CD4-positive, alpha-beta T cell (primary cell): ENCODE measurements around the gene FOXO1. TPM values are rescaled to one million over a fixed set of nuclear protein-coding genes. Genes with fewer than 3 reads are reported as not detected.

Source experiments
- ATAC-seq: fragments of 200-7000 bp; cut with Tn5 transposase; one replicate; pipeline ENCODE4 v1.10.0; 2022; ENCODE audit warnings: mild to moderate bottlenecking; ENCODE audit not compliant: poor library complexity
- CTCF ChIA-PET: fragments of 350-600 bp; sonication (Branson Sonifier 250); formaldehyde crosslinking; loops from one replicate; lab custom pipeline; 2021; ENCODE audit warnings: antibody characterized with exemption, inconsistent platforms; lab: Charles Lee
- POLR2A ChIA-PET: fragments of 350-600 bp; sonication (Branson Sonifier 250); formaldehyde crosslinking; loops from one replicate; lab custom pipeline; 2021; ENCODE audit warnings: antibody characterized with exemption, inconsistent platforms; lab: Charles Lee
- DNase-seq, 14 experiments: peaks; one replicate each; pipeline ENCODE4 v3.0.0-alpha.2; 2013 to 2020; ENCODE audit warnings: mixed read lengths in 2 of 14
- H3K27ac ChIP-seq, 2 donors: one replicate each; pipeline versions ENCODE4 v1.5.1 to v1.7.0; 2013; ENCODE audit warnings: low read length in 2 of 2, low read depth in 1 of 2, mild to moderate bottlenecking in 1 of 2
- H3K27me3 ChIP-seq, 2 experiments: 1 replicate in 1 of 2; 2 replicates in 1 of 2; pipeline versions ENCODE4 v1.6.1 to v1.7.0; 2013; ENCODE audit warnings: low read length in 2 of 2, control low read depth in 1 of 2, mild to moderate bottlenecking in 1 of 2, moderate library complexity in 1 of 2; ENCODE audit not compliant: insufficient read depth in 2 of 2, control insufficient read depth in 1 of 2
- H3K36me3 ChIP-seq: one replicate; pipeline ENCODE4 v1.6.1; 2013; ENCODE audit warnings: low read length, control low read depth; ENCODE audit not compliant: insufficient read depth
- H3K4me1 ChIP-seq: one replicate; pipeline ENCODE4 v1.6.1; 2013; ENCODE audit warnings: low read length, control low read depth; ENCODE audit not compliant: insufficient read depth
- H3K4me3 ChIP-seq: one replicate; pipeline ENCODE4 v1.5.1; 2013; ENCODE audit warnings: mild to moderate bottlenecking, low read length, moderate library complexity
- H3K9me3 ChIP-seq, 2 experiments: 1 replicate in 1 of 2; 2 replicates in 1 of 2; pipeline versions ENCODE4 v1.6.1 to v1.7.0; 2013; ENCODE audit warnings: low read length in 2 of 2, mild to moderate bottlenecking in 2 of 2, control low read depth in 1 of 2, moderate library complexity in 1 of 2; ENCODE audit not compliant: control insufficient read depth in 1 of 2, insufficient read depth in 1 of 2
- H3K27ac Mint-ChIP-seq: one replicate; pipeline ENCODE4 v1.8.0; 2020; ENCODE audit warnings: mixed read lengths
- H3K27me3 Mint-ChIP-seq: one replicate; pipeline ENCODE4 v1.8.0; 2021; ENCODE audit warnings: mixed read lengths
- H3K36me3 Mint-ChIP-seq: one replicate; pipeline ENCODE4 v1.8.0; 2021; ENCODE audit warnings: low read depth, mixed read lengths
- H3K4me1 Mint-ChIP-seq: one replicate; pipeline ENCODE4 v1.8.0; 2021; ENCODE audit warnings: low read depth, mixed read lengths
- H3K4me3 Mint-ChIP-seq: one replicate; pipeline ENCODE4 v1.8.0; 2020; ENCODE audit warnings: mild to moderate bottlenecking, mixed read lengths
- H3K9me3 Mint-ChIP-seq: one replicate; pipeline ENCODE4 v1.8.0; 2020; ENCODE audit warnings: mixed read lengths
- intact Hi-C, 2 experiments: fragments of 100-400 bp; cut with DNase I in 1 of 2; cut with micrococcal nuclease in 1 of 2; formaldehyde crosslinking; loops; one replicate each; pipeline versions ENCODE4 v1.15.1 to v1.9.0; 2023 to 2025; cut with DNase I, micrococcal nuclease
- total RNA-seq, 174 experiments: library from RNA in 2 of 174; stranded (reverse) in 2 of 174; gene quantifications; one replicate each; pipeline ENCODE4 v1.2.3 and lab custom pipeline; 2021 to 2026
- TF ChIP-seq, protein P1 (sequence below): fragments of 200-600 bp; IDR thresholded peaks from one replicate; pipeline ENCODE4 v1.8.0; 2022; ENCODE audit warnings: antibody characterized with exemption, mild to moderate bottlenecking

The FOXO1 gene
- total RNA-seq, 2 experiments from 2014 or later: 93.1 to 101 TPM

DNA sequence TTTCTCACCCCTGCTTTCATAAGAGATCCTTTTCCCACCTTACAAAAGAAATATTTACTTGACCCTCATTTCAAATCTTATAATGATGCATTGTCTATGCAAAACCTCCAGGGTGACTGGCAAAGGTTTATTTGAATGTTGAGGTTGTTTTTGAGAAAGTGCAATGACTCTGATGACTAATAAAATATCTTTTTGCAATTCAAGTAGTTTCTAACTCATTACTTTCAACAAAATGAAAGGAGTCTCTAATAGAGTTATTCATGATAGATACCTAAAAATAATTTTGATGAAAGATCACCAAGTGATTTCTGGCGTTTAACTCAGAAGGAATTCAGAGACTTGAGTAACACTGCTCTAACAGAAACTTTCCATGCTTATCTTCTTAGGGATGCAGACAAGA is 144.2 kb downstream of the FOXO1 start:
- H3K4me3 Mint-ChIP-seq: no peak overlapping the region
- Histone ChIP-seq H3K4me1 (peaks cover 15% of the 10 kb centered on the region), H3K4me3 (no peak overlapping the region), H3K9me3 (peaks cover 2 to 5% of the 10 kb centered on the region in 2 experiments), H3K27me3 (no peaks in the 10 kb centered on the region), H3K27ac (no peak overlapping the region), H3K36me3 (no peaks in the 10 kb centered on the region)
- peaks cover 20% of the 10 kb centered on the region for H3K4me1 Mint-ChIP-seq
- peaks cover 6% of the 10 kb centered on the region for H3K36me3 Mint-ChIP-seq
- ChIA-PET POLR2A (interaction anchor here (1.5 kb wide), 1 partner anchor 32 kb away, joined by 4 read pairs; no protein-coding TSS in a partner anchor), CTCF (no interaction called here)
- no peaks in the 10 kb centered on the region for H3K9me3 Mint-ChIP-seq
- intact Hi-C loops: loop anchor here in 1 of 2 experiments (5.0 kb wide), 1 partner anchor 35 kb away; no protein-coding TSS in a partner anchor
- no peaks in the 10 kb centered on the region for H3K27me3 Mint-ChIP-seq
- DNase-seq (no peak), ATAC-seq (no peak)
- TF ChIP-seq, protein P1, sequence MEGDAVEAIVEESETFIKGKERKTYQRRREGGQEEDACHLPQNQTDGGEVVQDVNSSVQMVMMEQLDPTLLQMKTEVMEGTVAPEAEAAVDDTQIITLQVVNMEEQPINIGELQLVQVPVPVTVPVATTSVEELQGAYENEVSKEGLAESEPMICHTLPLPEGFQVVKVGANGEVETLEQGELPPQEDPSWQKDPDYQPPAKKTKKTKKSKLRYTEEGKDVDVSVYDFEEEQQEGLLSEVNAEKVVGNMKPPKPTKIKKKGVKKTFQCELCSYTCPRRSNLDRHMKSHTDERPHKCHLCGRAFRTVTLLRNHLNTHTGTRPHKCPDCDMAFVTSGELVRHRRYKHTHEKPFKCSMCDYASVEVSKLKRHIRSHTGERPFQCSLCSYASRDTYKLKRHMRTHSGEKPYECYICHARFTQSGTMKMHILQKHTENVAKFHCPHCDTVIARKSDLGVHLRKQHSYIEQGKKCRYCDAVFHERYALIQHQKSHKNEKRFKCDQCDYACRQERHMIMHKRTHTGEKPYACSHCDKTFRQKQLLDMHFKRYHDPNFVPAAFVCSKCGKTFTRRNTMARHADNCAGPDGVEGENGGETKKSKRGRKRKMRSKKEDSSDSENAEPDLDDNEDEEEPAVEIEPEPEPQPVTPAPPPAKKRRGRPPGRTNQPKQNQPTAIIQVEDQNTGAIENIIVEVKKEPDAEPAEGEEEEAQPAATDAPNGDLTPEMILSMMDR: no peak
- no peak overlapping the region for H3K27ac Mint-ChIP-seq

DNA sequence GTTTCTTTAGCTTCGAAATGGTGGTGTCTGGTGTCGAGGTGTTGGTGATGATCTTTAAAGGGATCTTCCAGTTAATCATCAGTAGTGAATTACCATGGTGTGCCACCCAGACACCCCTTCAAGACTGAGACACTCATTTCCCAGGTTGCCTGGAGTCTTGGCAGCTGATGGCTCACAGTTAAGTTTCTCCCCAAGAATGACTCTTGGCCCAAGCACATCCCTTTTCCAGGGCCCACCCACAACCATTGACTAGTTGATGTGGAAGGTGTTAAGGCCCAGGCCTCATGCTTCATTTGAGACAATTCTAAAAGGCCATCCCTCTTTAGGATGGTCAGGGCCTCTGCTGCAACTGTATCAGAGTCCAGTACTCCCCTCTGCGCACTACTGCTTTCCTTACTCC is 145.5 kb downstream of the FOXO1 start:
- intact Hi-C loops: loop anchor here in 1 of 2 experiments (5.0 kb wide), 1 partner anchor 34 kb away; no protein-coding TSS in a partner anchor
- Histone ChIP-seq H3K27ac (no peak overlapping the region), H3K4me3 (no peak overlapping the region), H3K27me3 (no peaks in the 10 kb centered on the region), H3K4me1 (peaks cover 17% of the 10 kb centered on the region), H3K9me3 (no peaks in the 10 kb centered on the region), H3K36me3 (no peaks in the 10 kb centered on the region)
- Mint-ChIP-seq H3K36me3 (peaks cover 6% of the 10 kb centered on the region), H3K4me3 (no peak overlapping the region), H3K4me1 (peaks cover 30% of the 10 kb centered on the region), H3K27ac (no peak overlapping the region), H3K27me3 (no peaks in the 10 kb centered on the region), H3K9me3 (no peaks in the 10 kb centered on the region)
- ChIA-PET POLR2A (no interaction called here), CTCF (no interaction called here)
- DNase-seq (no peak), ATAC-seq (no peak)
- TF ChIP-seq, protein P1: no peak

DNA sequence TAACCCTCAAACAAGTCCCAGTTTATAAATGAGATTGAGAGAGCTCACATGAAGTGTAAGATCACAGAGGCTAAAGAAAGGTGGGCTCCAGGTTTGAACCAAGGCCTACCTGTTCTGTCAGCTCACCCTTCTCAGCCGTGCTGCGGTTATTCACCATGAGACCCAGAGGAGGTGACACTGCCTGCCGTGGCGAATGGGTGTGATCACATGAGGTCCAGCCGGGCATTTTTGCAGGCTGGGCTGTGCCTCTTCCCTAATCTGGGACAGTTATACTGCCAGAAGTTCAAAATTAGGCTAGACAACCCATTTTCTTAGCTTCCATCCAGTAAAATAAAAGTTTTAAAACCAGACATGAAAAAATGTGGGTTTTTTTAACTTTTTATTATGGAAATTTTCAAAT is 146.8 kb downstream of the FOXO1 start:
- ATAC-seq: no peak
- peaks cover 33% of the 10 kb centered on the region for H3K4me1 Mint-ChIP-seq
- H3K36me3 Mint-ChIP-seq: no peaks in the 10 kb centered on the region
- Histone ChIP-seq H3K4me3 (no peak overlapping the region), H3K4me1 (peaks cover 17% of the 10 kb centered on the region), H3K27me3 (no peaks in the 10 kb centered on the region), H3K9me3 (no peaks in the 10 kb centered on the region), H3K27ac (no peak overlapping the region), H3K36me3 (no peaks in the 10 kb centered on the region)
- no peak overlapping the region for H3K27ac Mint-ChIP-seq
- POLR2A ChIA-PET: interaction anchor here (0.6 to 1.5 kb wide), 2 partner anchors 25 to 208 kb away, joined by 3 read pairs; no protein-coding TSS in a partner anchor
- intact Hi-C loops: loop anchor here in 1 of 2 experiments (5.0 kb wide), 1 partner anchor 32 kb away; no protein-coding TSS in a partner anchor
- H3K4me3 Mint-ChIP-seq: no peak overlapping the region
- CTCF ChIA-PET: no interaction called here
- TF ChIP-seq, protein P1: no peak
- H3K9me3 Mint-ChIP-seq: no peaks in the 10 kb centered on the region
- DNase-seq: no peak
- H3K27me3 Mint-ChIP-seq: no peaks in the 10 kb centered on the region
